A673 (cell line): ENCODE measurements around the gene SRPX. TPM values are rescaled to one million over a fixed set of nuclear protein-coding genes. Genes with fewer than 3 reads are reported as not detected.

Source experiments
- BruUV-seq: library from RNA; stranded (reverse); fragments of 400-500 nt; replicated peaks from 2 replicates; lab custom pipeline; 2021; lab: Mats Ljungman, UMichigan
- CTCF ChIA-PET: fragments of 300-600 bp; sonication (Branson Sonifier 250); formaldehyde crosslinking; loops from one replicate; lab custom pipeline; 2022; ENCODE audit warnings: antibody characterized with exemption; lab: Charles Lee
- POLR2A ChIA-PET: fragments of 300-600 bp; sonication (Branson Sonifier 250); formaldehyde crosslinking; loops from one replicate; lab custom pipeline; 2022; ENCODE audit warnings: antibody characterized with exemption; ENCODE audit not compliant: low non-redundant PET; lab: Charles Lee
- DNase-seq: peaks from one replicate; pipeline ENCODE4 v3.0.0-alpha.2; 2015; ENCODE audit warnings: low spot score
- H3K27ac ChIP-seq: fragments of 200-600 bp; sonication (generic); 2 replicates; pipeline ENCODE4 v1.5.1; 2016; ENCODE audit warnings: mixed run types, low read depth, mild to moderate bottlenecking, mixed read lengths, antibody characterized with exemption, low read length; ENCODE audit not compliant: poor library complexity, severe bottlenecking
- H3K27me3 ChIP-seq: fragments of 200-600 bp; sonication (generic); replicated peaks from 2 replicates; pipeline ENCODE4 v1.6.1; 2017; ENCODE audit warnings: mixed run types, low read depth, mild to moderate bottlenecking, mixed read lengths, antibody characterized with exemption, low read length; ENCODE audit not compliant: insufficient read depth, poor library complexity
- H3K36me3 ChIP-seq: fragments of 200-600 bp; sonication (generic); 2 replicates; pipeline ENCODE4 v1.6.1; 2016; ENCODE audit warnings: mixed run types, mild to moderate bottlenecking, mixed read lengths, antibody characterized with exemption, low read length; ENCODE audit not compliant: insufficient read depth, poor library complexity, severe bottlenecking
- H3K4me1 ChIP-seq: fragments of 200-600 bp; sonication (generic); 2 replicates; pipeline ENCODE4 v1.6.1; 2017; ENCODE audit warnings: mixed run types, mild to moderate bottlenecking, mixed read lengths, antibody characterized with exemption, low read length; ENCODE audit not compliant: insufficient read depth, poor library complexity, severe bottlenecking
- H3K4me3 ChIP-seq: fragments of 200-600 bp; sonication (generic); 2 replicates; pipeline ENCODE4 v1.5.1; 2016; ENCODE audit warnings: low read depth, mixed run types, mild to moderate bottlenecking, mixed read lengths, low read length; ENCODE audit not compliant: poor library complexity, severe bottlenecking
- H3K9me3 ChIP-seq: fragments of 200-600 bp; sonication (generic); 2 replicates; pipeline ENCODE4 v1.6.1; 2016; ENCODE audit warnings: mixed run types, low read depth, mild to moderate bottlenecking, mixed read lengths, antibody characterized with exemption, low read length; ENCODE audit not compliant: poor library complexity, severe bottlenecking
- CTCF ChIP-seq: fragments of 300-800, 200-600 bp; sonication (generic); conservative IDR thresholded peaks from 2 replicates; pipeline ENCODE4 v1.5.1; 2017; ENCODE audit warnings: low read depth, mild to moderate bottlenecking, antibody characterized with exemption, low read length, moderate library complexity, mixed read lengths
- EZH2 ChIP-seq: fragments of 200-600 bp; sonication (generic); IDR thresholded peaks from 2 replicates; pipeline ENCODE4 v1.6.1; 2017; ENCODE audit warnings: borderline replicate concordance, low read depth, mild to moderate bottlenecking, mixed read lengths, antibody characterized with exemption, low read length; ENCODE audit not compliant: poor library complexity, severe bottlenecking
- intact Hi-C: fragments of 100-400 bp; cut with micrococcal nuclease; formaldehyde crosslinking; loops from one replicate; pipeline ENCODE4 v1.10.0; 2022; ENCODE audit not compliant: unreplicated experiment
- total RNA-seq: library from RNA; stranded (reverse); gene quantifications from 2 replicates; pipeline ENCODE4 v1.2.3, GENCODE V29; 2021

Gene SRPX
- total RNA-seq, 1 experiment from 2014 or later: 1.1 TPM

- TF ChIP-seq EZH2 (no peak), CTCF (no peak)
- CTCF ChIA-PET: no interaction called here
- Histone ChIP-seq H3K27ac (no peak overlapping the region), H3K4me1 (no peaks in the 10 kb centered on the region), H3K36me3 (no peaks in the 10 kb centered on the region), H3K27me3 (peaks cover 3% of the 10 kb centered on the region), H3K9me3 (no peaks in the 10 kb centered on the region), H3K4me3 (no peak overlapping the region)
- DNase-seq: no peak
- POLR2A ChIA-PET: no interaction called here
- intact Hi-C loops: no loop called here
- BruUV-seq: no TSS peak
These were observed 71.7 kb downstream of the SRPX start for GRCh38 chrX:38149016-38149415.

- Histone ChIP-seq H3K9me3 (no peaks in the 10 kb centered on the region), H3K27ac (no peak overlapping the region), H3K4me1 (no peaks in the 10 kb centered on the region), H3K36me3 (no peaks in the 10 kb centered on the region), H3K27me3 (no peaks in the 10 kb centered on the region), H3K4me3 (no peak overlapping the region)
- TF ChIP-seq CTCF (no peak), EZH2 (no peak)
- BruUV-seq: no TSS peak
- intact Hi-C loops: no loop called here
- POLR2A ChIA-PET: no interaction called here
- DNase-seq: no peak
- CTCF ChIA-PET: no interaction called here
These were observed 78.1 kb downstream of the SRPX start for GRCh38 chrX:38142610-38143009.

- H3K9me3 ChIP-seq: no peaks in the 10 kb centered on the region
- H3K36me3 ChIP-seq: no peaks in the 10 kb centered on the region
- TF ChIP-seq EZH2: no peak
- no peak for TF ChIP-seq CTCF
- intact Hi-C loops: no loop called here
- ChIA-PET POLR2A (no interaction called here), CTCF (no interaction called here)
- H3K4me3 ChIP-seq: no peak overlapping the region
- H3K27me3 ChIP-seq: no peaks in the 10 kb centered on the region
- H3K4me1 ChIP-seq: no peaks in the 10 kb centered on the region
- no peak for DNase-seq
- no peak overlapping the region for H3K27ac ChIP-seq
- BruUV-seq: no TSS peak
These were observed 81.8 kb downstream of the SRPX start for GRCh38 chrX:38138900-38139299.
